SU-DHL-6 (cell line): ENCODE results near the gene CHRM5.

ENCODE experiments used
- H2AFZ ChIP-seq: fragments of 200-600 bp; sonication (generic); 2 replicates; pipeline ENCODE4 v1.6.1; 2014; ENCODE audit warnings: low read depth, mild to moderate bottlenecking, moderate library complexity, mixed read lengths, antibody characterized with exemption, low read length; ENCODE audit not compliant: severe bottlenecking
- H3F3A ChIP-seq: fragments of 200-600 bp; shearing (Covaris generic); 2 replicates; pipeline ENCODE4 v1.6.0; 2016; ENCODE audit warnings: antibody characterized with exemption, mild to moderate bottlenecking; ENCODE audit not compliant: insufficient read depth
- H3K27ac ChIP-seq: fragments of 200-600 bp; sonication (generic); 2 replicates; pipeline ENCODE4 v1.5.1; 2016; ENCODE audit warnings: low read depth, mild to moderate bottlenecking, low read length, moderate library complexity, mixed read lengths
- H3K27me3 ChIP-seq: fragments of 200-600 bp; sonication (generic), shearing (Covaris generic); 2 replicates; pipeline ENCODE4 v1.6.0; 2014; ENCODE audit warnings: mild to moderate bottlenecking, low read length
- H3K36me3 ChIP-seq: fragments of 200-600 bp; sonication (generic); 2 replicates; pipeline ENCODE4 v1.6.1; 2014; ENCODE audit warnings: mild to moderate bottlenecking, low read length, mixed read lengths
- H3K4me2 ChIP-seq: fragments of 300-600, 200-600 bp; shearing (Covaris generic), sonication (generic); 2 replicates; pipeline ENCODE4 v1.6.0; 2014; ENCODE audit warnings: low read length, low read depth, mild to moderate bottlenecking; ENCODE audit not compliant: poor library complexity, severe bottlenecking
- H3K4me3 ChIP-seq: fragments of 200-600 bp; sonication (generic); 2 replicates; pipeline ENCODE4 v1.5.1; 2014; ENCODE audit warnings: antibody characterized with exemption, low read length, mild to moderate bottlenecking, mixed read lengths; ENCODE audit not compliant: insufficient read depth, poor library complexity, severe bottlenecking
- H3K79me2 ChIP-seq: fragments of 200-600 bp; sonication (generic); 2 replicates; pipeline ENCODE4 v1.6.1; 2014; ENCODE audit warnings: mild to moderate bottlenecking, low read length, moderate library complexity; ENCODE audit not compliant: insufficient read depth
- H3K9ac ChIP-seq: fragments of 200-600 bp; sonication (generic); 2 replicates; pipeline ENCODE4 v1.7.0; 2014; ENCODE audit warnings: mild to moderate bottlenecking, low read length
- H3K9me2 ChIP-seq: fragments of 200-600 bp; sonication (generic); replicated peaks from 2 replicates; pipeline ENCODE4 v1.6.1; 2014; ENCODE audit warnings: low read length; ENCODE audit not compliant: insufficient read depth
- H3K9me3 ChIP-seq: fragments of 200-600 bp; sonication (generic); 2 replicates; pipeline ENCODE4 v1.6.1; 2014; ENCODE audit warnings: low read length, mixed read lengths; ENCODE audit not compliant: insufficient read depth
- H4K20me1 ChIP-seq: fragments of 200-600 bp; sonication (generic); 2 replicates; pipeline ENCODE4 v1.6.1; 2014; ENCODE audit warnings: low read depth, mild to moderate bottlenecking, antibody characterized with exemption, low read length, moderate library complexity, mixed read lengths
- CTCF ChIP-seq: fragments of 200-600 bp; sonication (generic); IDR thresholded peaks from one replicate; pipeline ENCODE4 v1.5.1; 2017; ENCODE audit warnings: antibody characterized with exemption, mild to moderate bottlenecking, low read length, moderate library complexity; ENCODE audit not compliant: insufficient read depth, poor library complexity, severe bottlenecking
- EZH2phosphoT487 ChIP-seq: fragments of 200-600 bp; sonication (generic), shearing (Covaris generic); conservative IDR thresholded peaks from 2 replicates; pipeline ENCODE4 v1.6.1; 2018; ENCODE audit warnings: mild to moderate bottlenecking, antibody characterized with exemption, low read length, moderate library complexity, mixed read lengths

CHRM5 gene

GRCh38 chr15:34099914-34100313, 131.6 kb downstream of the CHRM5 start:
- no peaks in the 10 kb centered on the region for H3K9me2 ChIP-seq
- peaks cover 59% of the 10 kb centered on the region for H3K79me2 ChIP-seq
- H2AFZ ChIP-seq: no peak overlapping the region
- H3K9me3 ChIP-seq: peaks cover 19% of the 10 kb centered on the region; the same call in 1 of the 2 replicates
- no peaks in the 10 kb centered on the region for H3K27me3 ChIP-seq
- peak overlapping the region; percentile 92 for H3K4me2 ChIP-seq
- no peak overlapping the region for H3K9ac ChIP-seq
- peaks cover 15% of the 10 kb centered on the region for H3K36me3 ChIP-seq
- 0 out of 2 replicates have a peak, but pooled peaks cover 3% of the 10 kb centered on the region for H4K20me1 ChIP-seq
- no peaks in the 10 kb centered on the region for H3F3A ChIP-seq
- TF ChIP-seq CTCF (no peak), EZH2phosphoT487 (no peak)
- peak overlapping the region; percentile 72 for H3K4me3 ChIP-seq
- no peak overlapping the region for H3K27ac ChIP-seq

- Histone ChIP-seq H3K9ac (peak within 1 kb of the TSS; percentile 69), H3K79me2 (peaks cover 47% of the 10 kb centered on the region), H4K20me1 (0 out of 2 replicates have a peak, but pooled peaks cover 3% of the 10 kb centered on the region), H3K36me3 (peaks cover 8% of the 10 kb centered on the region), H3K9me3 (peaks cover 19% of the 10 kb centered on the region; the same call in 1 of the 2 replicates), H3K4me2 (peak within 1 kb of the TSS; percentile 92), H3F3A (no peaks in the 10 kb centered on the region), H3K27me3 (no peaks in the 10 kb centered on the region), H3K27ac (peak within 1 kb of the TSS; percentile 33), H3K9me2 (no peaks in the 10 kb centered on the region), H3K4me3 (peak within 1 kb of the TSS; percentile 72), H2AFZ (peak within 1 kb of the TSS; percentile 81)
- TF ChIP-seq CTCF (no peak), EZH2phosphoT487 (no peak)
Measured at GRCh38 chr15:34101366-34102174, 133.3 kb downstream of the CHRM5 start, which contains the start of the genes EMC7 and PGBD4. Gene EMC7 (minus strand): TSS chr15:34101862. CDS start chr15:34101839, 23 bp downstream. Gene PGBD4 (plus strand): TSS chr15:34102083. CDS start chr15:34102532, 449 bp downstream.

- Histone ChIP-seq H3K79me2 (peaks cover 43% of the 10 kb centered on the region), H3F3A (no peaks in the 10 kb centered on the region), H3K9me2 (no peaks in the 10 kb centered on the region), H3K9me3 (peaks cover 19% of the 10 kb centered on the region; the same call in 1 of the 2 replicates), H3K27ac (peak overlapping the region; percentile 33), H4K20me1 (0 out of 2 replicates have a peak, but pooled peaks cover 3% of the 10 kb centered on the region), H3K4me2 (peak overlapping the region; percentile 61), H3K4me3 (peak overlapping the region; percentile 58), H2AFZ (peak overlapping the region; percentile 58), H3K36me3 (peaks cover 8% of the 10 kb centered on the region), H3K27me3 (no peaks in the 10 kb centered on the region), H3K9ac (peak overlapping the region; percentile 69)
- TF ChIP-seq CTCF (no peak), EZH2phosphoT487 (no peak)
Measured at GRCh38 chr15:34102175-34102925, 134.1 kb downstream of the CHRM5 start.
